ENCODE data around the gene APC2. TPM values are rescaled to one million over a fixed set of nuclear protein-coding genes. Genes with fewer than 3 reads are reported as not detected.

The APC2 gene
- total and polyA plus RNA-seq, 8 donors: 0.06 to 1.4 (median 0.68) TPM

GRCh38 chr19:1507763-1508506 is 58.0 kb downstream of the APC2 start:
- TF ChIP-seq, protein P1, sequence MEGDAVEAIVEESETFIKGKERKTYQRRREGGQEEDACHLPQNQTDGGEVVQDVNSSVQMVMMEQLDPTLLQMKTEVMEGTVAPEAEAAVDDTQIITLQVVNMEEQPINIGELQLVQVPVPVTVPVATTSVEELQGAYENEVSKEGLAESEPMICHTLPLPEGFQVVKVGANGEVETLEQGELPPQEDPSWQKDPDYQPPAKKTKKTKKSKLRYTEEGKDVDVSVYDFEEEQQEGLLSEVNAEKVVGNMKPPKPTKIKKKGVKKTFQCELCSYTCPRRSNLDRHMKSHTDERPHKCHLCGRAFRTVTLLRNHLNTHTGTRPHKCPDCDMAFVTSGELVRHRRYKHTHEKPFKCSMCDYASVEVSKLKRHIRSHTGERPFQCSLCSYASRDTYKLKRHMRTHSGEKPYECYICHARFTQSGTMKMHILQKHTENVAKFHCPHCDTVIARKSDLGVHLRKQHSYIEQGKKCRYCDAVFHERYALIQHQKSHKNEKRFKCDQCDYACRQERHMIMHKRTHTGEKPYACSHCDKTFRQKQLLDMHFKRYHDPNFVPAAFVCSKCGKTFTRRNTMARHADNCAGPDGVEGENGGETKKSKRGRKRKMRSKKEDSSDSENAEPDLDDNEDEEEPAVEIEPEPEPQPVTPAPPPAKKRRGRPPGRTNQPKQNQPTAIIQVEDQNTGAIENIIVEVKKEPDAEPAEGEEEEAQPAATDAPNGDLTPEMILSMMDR (IDR thresholded peaks at IDR 0.05): no peak
- intact Hi-C loops (cut with DNase I): no loop called here
- Histone ChIP-seq H3K27me3 (peaks cover 28 to 76% of the 10 kb centered on the region in 2 donors), H3K4me1 (peaks cover 0 to 16% of the 10 kb centered on the region in 2 donors), H3K36me3 (no peaks in the 10 kb centered on the region), H3K4me3 (peak overlapping the region; percentile 28 to 42), H3K9me3 (no peaks in the 10 kb centered on the region), H3K27ac (peak overlapping the region; percentile 57 to 59)
- ATAC-seq (peak; percentile 94), DNase-seq (peak; percentile 88 to 94 (median 88))

- Histone ChIP-seq H3K27me3 (peaks cover 22 to 76% of the 10 kb centered on the region in 2 donors), H3K36me3 (no peaks in the 10 kb centered on the region), H3K9me3 (no peaks in the 10 kb centered on the region), H3K4me1 (peaks cover 4 to 19% of the 10 kb centered on the region in 2 donors), H3K27ac (no peak overlapping the region), H3K4me3 (peak overlapping the region; percentile 28 to 42)
- DNase-seq (no peak), ATAC-seq (no peak)
- intact Hi-C loops (cut with DNase I): no loop called here
- TF ChIP-seq, protein P1 (IDR thresholded peaks at IDR 0.05): no peak
Measured at GRCh38 chr19:1508507-1508856, 58.6 kb downstream of the APC2 start.

DNA sequence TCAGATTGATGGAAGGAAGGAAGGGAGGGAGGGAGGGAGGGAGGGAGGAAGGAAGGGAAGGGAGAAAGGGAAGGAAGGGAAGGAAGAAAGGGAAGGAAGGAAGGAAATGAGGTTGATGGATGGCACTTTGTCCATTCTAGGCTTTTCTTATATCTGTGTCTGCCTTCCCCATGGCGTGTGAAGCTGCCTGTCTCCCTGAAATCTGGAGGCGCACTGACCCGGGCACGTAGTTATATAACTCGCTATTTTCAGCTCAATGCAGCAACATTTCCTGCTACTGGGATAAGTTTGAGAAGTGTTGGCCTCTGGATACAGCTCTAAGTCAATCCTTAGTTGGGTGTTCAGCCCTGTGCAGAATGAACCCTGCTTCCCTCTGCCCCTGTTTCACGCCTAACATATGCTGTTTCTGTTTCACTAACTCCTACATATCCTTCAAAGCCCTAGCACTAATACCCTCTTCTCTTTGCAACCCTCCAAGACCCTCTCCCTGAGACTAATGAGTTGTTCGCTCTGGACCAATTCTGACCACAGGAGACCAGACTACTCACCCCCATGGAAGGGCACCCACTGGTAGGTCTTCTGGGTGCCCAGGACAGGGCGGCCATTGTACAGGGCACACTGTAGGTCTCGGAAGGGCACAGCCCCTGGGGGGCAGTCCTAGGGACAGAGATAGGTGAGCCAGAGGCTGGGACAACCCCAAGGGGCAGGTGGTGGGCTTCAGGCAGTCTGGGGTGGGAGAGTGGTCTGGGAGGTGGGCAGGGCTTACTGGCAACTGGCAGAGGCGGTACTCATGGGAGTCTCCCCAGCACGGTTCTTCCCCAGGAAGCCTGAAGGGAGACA is 59.9 kb downstream of the APC2 start:
- peaks cover 13 to 76% of the 10 kb centered on the region in 2 donors for H3K27me3 ChIP-seq
- TF ChIP-seq, protein P1 (IDR thresholded peaks at IDR 0.05): no peak
- H3K36me3 ChIP-seq: no peaks in the 10 kb centered on the region
- no peak overlapping the region for H3K27ac ChIP-seq
- ATAC-seq (no peak), DNase-seq (no peak)
- intact Hi-C loops (cut with DNase I): no loop called here
- no peaks in the 10 kb centered on the region for H3K9me3 ChIP-seq
- no peak overlapping the region for H3K4me3 ChIP-seq
- peaks cover 7 to 22% of the 10 kb centered on the region in 2 donors for H3K4me1 ChIP-seq

DNA sequence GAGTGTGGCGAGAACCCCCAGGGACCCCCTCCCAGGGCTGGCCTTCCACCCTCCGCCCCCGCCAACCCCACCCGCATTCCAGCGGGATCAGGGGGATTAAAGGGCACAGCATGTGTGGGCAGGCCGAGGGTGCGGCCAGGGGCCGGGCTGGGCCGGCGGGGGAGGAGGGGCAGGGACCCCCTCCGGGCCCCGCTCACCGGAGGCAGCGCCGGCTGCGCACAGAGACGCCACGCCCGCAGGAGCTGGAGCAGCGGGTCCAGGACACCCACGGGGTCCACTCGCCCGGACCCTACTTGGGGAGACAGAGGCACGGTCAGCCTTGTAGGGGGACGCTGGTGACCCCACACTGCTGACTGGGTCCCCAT is 60.5 kb downstream of the APC2 start:
- intact Hi-C loops (cut with DNase I): no loop called here
- H3K27ac ChIP-seq: no peak overlapping the region
- no peaks in the 10 kb centered on the region for H3K9me3 ChIP-seq

More for the DNA sequence above, 60.5 kb downstream of the APC2 start:
- peaks cover 7 to 22% of the 10 kb centered on the region in 2 donors for H3K4me1 ChIP-seq
- no peaks in the 10 kb centered on the region for H3K36me3 ChIP-seq
- H3K27me3 ChIP-seq: peaks cover 13 to 76% of the 10 kb centered on the region in 2 donors
- peak in 1 of 4 donors; percentile 64 for DNase-seq
- ATAC-seq: no peak
- H3K4me3 ChIP-seq: no peak overlapping the region
- TF ChIP-seq, protein P1 (IDR thresholded peaks at IDR 0.05): no peak
